GM18867 (cell line): Measurements from ENCODE around the gene GPC3.
A peak's percentile ranks its signal among the peaks of the same experiment; 100 is the strongest.

ENCODE experiments used
- ATAC-seq: cut with Tn5 transposase; IDR thresholded peaks from one replicate; pipeline ENCODE4 v1.9.1; 2021; ENCODE audit warnings: mild to moderate bottlenecking, moderate library complexity; ENCODE audit not compliant: unreplicated experiment

Gene GPC3

GRCh38 chrX:133933316-133933715, 52.1 kb downstream of the GPC3 start:
- ATAC-seq, result no peak

GRCh38 chrX:133929836-133930464, 55.4 kb downstream of the GPC3 start:
- no peak for ATAC-seq

- no peak for ATAC-seq
Observed at GRCh38 chrX:133928365-133928764, 57.0 kb downstream of the GPC3 start.

- ATAC-seq, result no peak
Observed at GRCh38 chrX:133926809-133927208, 58.6 kb downstream of the GPC3 start.

GRCh38 chrX:133926099-133926498, 59.3 kb downstream of the GPC3 start:
- ATAC-seq, result no peak

- no peak for ATAC-seq
Observed at GRCh38 chrX:133924548-133924947, 60.8 kb downstream of the GPC3 start.

GRCh38 chrX:133923548-133923947, 61.8 kb downstream of the GPC3 start:
- ATAC-seq, result no peak

- peak; percentile 60 for ATAC-seq
Observed at GRCh38 chrX:133923113-133923512, 62.3 kb downstream of the GPC3 start.

GRCh38 chrX:133922390-133922771, 63.0 kb downstream of the GPC3 start:
- ATAC-seq, result no peak

- ATAC-seq, result peak; percentile 83
Observed at GRCh38 chrX:133921764-133922389, 63.5 kb downstream of the GPC3 start.

GRCh38 chrX:133921086-133921485, 64.3 kb downstream of the GPC3 start:
- ATAC-seq, result no peak

GRCh38 chrX:133918361-133918771, 67.0 kb downstream of the GPC3 start:
- no peak for ATAC-seq

GRCh38 chrX:133916984-133917722, 68.2 kb downstream of the GPC3 start:
- ATAC-seq, result peak; percentile 42

GRCh38 chrX:133913658-133914388, 71.6 kb downstream of the GPC3 start:
- ATAC-seq, result no peak

- ATAC-seq, result no peak
Observed at GRCh38 chrX:133913009-133913408, 72.4 kb downstream of the GPC3 start.

- ATAC-seq, result no peak
Observed at GRCh38 chrX:133911825-133912495, 73.4 kb downstream of the GPC3 start.

- no peak for ATAC-seq
Observed at GRCh38 chrX:133910539-133910938, 74.9 kb downstream of the GPC3 start.

- ATAC-seq, result no peak
Observed at GRCh38 chrX:133909888-133910287, 75.5 kb downstream of the GPC3 start.

- no peak for ATAC-seq
Observed at GRCh38 chrX:133908223-133908955, 77.0 kb downstream of the GPC3 start.

- no peak for ATAC-seq
Observed at GRCh38 chrX:133907606-133908005, 77.8 kb downstream of the GPC3 start.
